ENCODE data around the gene FREM1. TPM values are rescaled to one million over a fixed set of nuclear protein-coding genes. Genes with fewer than 3 reads are reported as not detected.

FREM1 gene
- total RNA-seq, 2 donors from 2014 or later: 8.6 to 21.0 TPM

- WGBS, 2 experiments (ENCODE audit: insufficient coverage in 1 of 2, insufficient read length in 1 of 2): no CpG with 5 or more reads among the region's 1 CpG
Observed at GRCh38 chr9:14822666-14823065, 87.6 kb downstream of the FREM1 start.

GRCh38 chr9:14819183-14819582, 91.0 kb downstream of the FREM1 start:
- Mint-ChIP-seq H3K27ac (no peak overlapping the region), H3K27me3 (ENCODE audit: insufficient read depth) (no peaks in the 10 kb centered on the region)
- 85 to 92% methylated on average over 3 to 4 of the region's 4 CpGs for WGBS, 2 experiments (ENCODE audit: insufficient coverage in 1 of 2, insufficient read length in 1 of 2)

More at GRCh38 chr9:14822666-14823065, 87.6 kb downstream of the FREM1 start:
- no peak for TF ChIP-seq CTCF (conservative IDR thresholded peaks at IDR 0.05)
- Histone ChIP-seq H3K27me3 (ENCODE audit: control insufficient read depth, insufficient read depth, low read length, poor library complexity, severe bottlenecking) (no peaks in the 10 kb centered on the region), H3K9me3 (ENCODE audit: control insufficient read depth, low read length) (no peaks in the 10 kb centered on the region), H3K4me1 (ENCODE audit: control insufficient read depth, insufficient read depth, low read length) (no peaks in the 10 kb centered on the region), H3K4me3 (ENCODE audit: low read length) (no peak overlapping the region), H3K36me3 (ENCODE audit: control insufficient read depth, insufficient read depth, low read length) (no peaks in the 10 kb centered on the region), H3K27ac (ENCODE audit: low read depth, low read length) (no peak overlapping the region), H3K9ac (ENCODE audit: extremely low read depth, low read length, poor library complexity, severe bottlenecking) (no peak overlapping the region)
- Mint-ChIP-seq H3K4me1 (no peaks in the 10 kb centered on the region), H3K4me3 (no peak overlapping the region), H3K27me3 (ENCODE audit: insufficient read depth) (no peaks in the 10 kb centered on the region), H3K27ac (no peak overlapping the region), H3K9me3 (no peaks in the 10 kb centered on the region), H3K36me3 (ENCODE audit: low read depth) (no peaks in the 10 kb centered on the region)
- no peak for DNase-seq

GRCh38 chr9:14814249-14814628, 96.0 kb downstream of the FREM1 start:
- Mint-ChIP-seq H3K9me3 (peaks cover 4% of the 10 kb centered on the region), H3K36me3 (ENCODE audit: low read depth) (peaks cover 3% of the 10 kb centered on the region), H3K4me3 (no peak overlapping the region), H3K27me3 (ENCODE audit: insufficient read depth) (no peaks in the 10 kb centered on the region), H3K4me1 (peaks cover 21% of the 10 kb centered on the region), H3K27ac (no peak overlapping the region)
- Histone ChIP-seq H3K27me3 (ENCODE audit: control insufficient read depth, insufficient read depth, low read length, poor library complexity, severe bottlenecking) (no peaks in the 10 kb centered on the region), H3K9ac (ENCODE audit: extremely low read depth, low read length, poor library complexity, severe bottlenecking) (no peak overlapping the region), H3K27ac (ENCODE audit: low read depth, low read length) (no peak overlapping the region), H3K36me3 (ENCODE audit: control insufficient read depth, insufficient read depth, low read length) (no peaks in the 10 kb centered on the region), H3K4me1 (ENCODE audit: control insufficient read depth, insufficient read depth, low read length) (peaks cover 3% of the 10 kb centered on the region), H3K9me3 (ENCODE audit: control insufficient read depth, low read length) (peaks cover 1% of the 10 kb centered on the region), H3K4me3 (ENCODE audit: low read length) (no peak overlapping the region)
- TF ChIP-seq CTCF (conservative IDR thresholded peaks at IDR 0.05): no peak
- no peak for DNase-seq

More at GRCh38 chr9:14819183-14819582, 91.0 kb downstream of the FREM1 start:
- no peak overlapping the region for H3K4me3 Mint-ChIP-seq
- DNase-seq: no peak
- H3K4me1 Mint-ChIP-seq: no peaks in the 10 kb centered on the region
- H3K4me1 ChIP-seq (ENCODE audit: control insufficient read depth, insufficient read depth, low read length): no peaks in the 10 kb centered on the region
- H3K9me3 ChIP-seq (ENCODE audit: control insufficient read depth, low read length): no peaks in the 10 kb centered on the region
- no peak overlapping the region for H3K9ac ChIP-seq (ENCODE audit: extremely low read depth, low read length, poor library complexity, severe bottlenecking)
- no peaks in the 10 kb centered on the region for H3K36me3 ChIP-seq (ENCODE audit: control insufficient read depth, insufficient read depth, low read length)
- H3K9me3 Mint-ChIP-seq: no peaks in the 10 kb centered on the region
- no peaks in the 10 kb centered on the region for H3K27me3 ChIP-seq (ENCODE audit: control insufficient read depth, insufficient read depth, low read length, poor library complexity, severe bottlenecking)
- no peak for TF ChIP-seq CTCF (conservative IDR thresholded peaks at IDR 0.05)
- H3K27ac ChIP-seq (ENCODE audit: low read depth, low read length): no peak overlapping the region
- no peak overlapping the region for H3K4me3 ChIP-seq (ENCODE audit: low read length)
- H3K36me3 Mint-ChIP-seq (ENCODE audit: low read depth): no peaks in the 10 kb centered on the region
